Spinal cord (tissue), 10 donors: ENCODE data around the gene BHLHE23. TPM values are rescaled to one million over a fixed set of nuclear protein-coding genes. Genes with fewer than 3 reads are reported as not detected.

Experiments used
- DNase-seq, 6 donors: peaks; one replicate each; pipeline versions ENCODE4 v3.0.0 to v3.0.0-alpha.2; 2013 to 2015; ENCODE audit warnings: low spot score in 6 of 6, low read depth in 4 of 6
- H3K27ac ChIP-seq: one replicate; pipeline ENCODE4 v1.5.1; 2013; ENCODE audit warnings: low read depth, low read length, control low read depth
- H3K27me3 ChIP-seq: one replicate; pipeline ENCODE4 v1.6.1; 2013; ENCODE audit warnings: low read length; ENCODE audit not compliant: control insufficient read depth, insufficient read depth
- H3K36me3 ChIP-seq: one replicate; pipeline ENCODE4 v1.6.1; 2013; ENCODE audit warnings: low read length; ENCODE audit not compliant: control insufficient read depth, insufficient read depth
- H3K4me1 ChIP-seq: one replicate; pipeline ENCODE4 v1.6.1; 2013; ENCODE audit warnings: low read length; ENCODE audit not compliant: control insufficient read depth, insufficient read depth
- H3K4me3 ChIP-seq: one replicate; pipeline ENCODE4 v1.5.1; 2013; ENCODE audit warnings: low read depth, low read length, control low read depth
- H3K9me3 ChIP-seq: one replicate; pipeline ENCODE4 v1.6.1; 2013; ENCODE audit warnings: low read length; ENCODE audit not compliant: control insufficient read depth, insufficient read depth
- WGBS: methylation state at CpG from one replicate; pipeline ENCODE4 v1.1.5; 2013; ENCODE audit warnings: missing lambda C conversion rate; ENCODE audit not compliant: insufficient coverage; 5-methylcytosine and 5-hydroxymethylcytosine counted together
- polyA plus RNA-seq, 2 donors: library from polyadenylated mRNA; unstranded; fragments of 120-200 nt; gene quantifications; one replicate each; pipeline ENCODE4 v1.2.1, GENCODE V29; 2013; ENCODE audit not compliant: insufficient read length in 2 of 2
- total RNA-seq, 2 donors: library from RNA; depleted of rRNA in 1 of 2; stranded (reverse); fragments of 120-200 nt in 1 of 2; fragments of >200 nt in 1 of 2; gene quantifications; one replicate each; pipeline versions ENCODE4 v1.2.3 to v1.2.4, GENCODE V29; 2013 to 2014
- donor health status: healthy.

Gene BHLHE23
- total and polyA plus RNA-seq, 4 donors: not detected

DNA sequence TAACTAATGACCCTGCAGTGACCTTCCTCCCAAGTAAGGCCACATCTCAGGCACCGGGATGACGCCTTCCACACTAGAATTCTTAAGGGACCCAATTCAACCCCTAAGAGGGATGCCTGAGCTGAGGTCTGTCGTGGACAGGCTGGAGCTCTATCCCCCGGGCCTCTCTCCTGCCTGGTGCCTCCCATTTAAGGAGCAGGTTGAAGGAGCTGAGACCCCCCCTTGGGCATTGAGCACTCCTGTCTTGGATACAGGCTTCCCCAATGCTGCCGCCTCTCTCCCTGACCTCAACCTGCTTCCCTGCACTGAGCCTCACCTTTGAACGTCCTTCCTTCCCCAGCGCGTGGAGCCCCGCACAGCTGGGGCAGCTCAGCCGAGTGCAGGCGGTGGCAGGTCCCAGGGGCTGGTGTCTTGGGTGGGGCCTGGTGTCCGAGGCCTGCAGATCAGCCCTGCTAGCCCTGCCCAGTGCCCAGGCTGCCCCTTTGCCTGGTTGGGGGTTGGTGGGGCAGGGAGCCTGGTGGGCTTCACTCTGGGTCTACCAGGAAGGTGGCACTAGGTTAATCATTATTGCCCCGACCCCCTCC is 19.9 kb upstream of the BHLHE23 start:
- Histone ChIP-seq H3K4me1 (peaks cover 23% of the 10 kb centered on the region), H3K27me3 (peaks cover 83% of the 10 kb centered on the region), H3K27ac (no peak overlapping the region), H3K36me3 (no peaks in the 10 kb centered on the region), H3K4me3 (no peak overlapping the region), H3K9me3 (no peaks in the 10 kb centered on the region)
- no peak for DNase-seq
- WGBS: 90% methylated on average over 10 of the region's 13 CpGs

DNA sequence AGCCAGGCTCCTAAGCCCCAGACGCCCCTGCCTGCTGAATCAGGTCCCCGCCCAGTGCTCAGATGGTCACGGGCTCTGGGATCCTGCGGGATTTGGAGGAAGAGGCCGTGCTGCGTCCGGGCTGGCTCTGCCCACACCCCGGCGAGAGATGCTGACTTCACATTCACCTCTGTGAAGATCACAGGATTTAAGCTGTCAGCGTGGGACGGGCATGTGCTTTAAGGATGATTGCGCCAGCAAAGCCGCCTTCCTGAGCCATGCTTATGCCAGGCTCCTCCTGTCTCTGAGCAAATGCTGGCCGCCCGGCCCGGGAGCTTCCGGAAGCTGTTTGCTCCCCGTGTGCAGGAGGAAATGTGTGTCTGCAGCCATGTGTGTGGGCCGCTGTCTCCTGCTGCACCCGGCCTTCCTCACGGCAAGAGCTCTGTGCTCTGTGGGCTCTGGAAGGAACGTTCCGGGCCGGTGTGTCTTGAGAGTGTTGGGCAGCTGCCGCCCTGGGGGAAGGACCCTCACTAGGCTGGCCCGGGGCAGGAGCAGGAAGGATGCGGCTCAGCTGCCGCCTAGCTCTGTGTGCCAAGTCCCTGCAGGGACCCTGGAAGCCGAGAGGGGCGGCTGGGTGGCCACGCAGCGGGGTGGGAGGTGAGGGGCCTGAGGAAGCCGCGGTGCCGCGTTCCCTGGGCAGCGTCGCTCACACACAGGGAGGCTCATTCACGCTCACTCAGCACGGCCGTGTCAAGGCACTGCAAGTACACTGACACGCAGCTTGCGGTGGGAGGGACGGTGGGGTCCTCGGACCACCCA is 19.0 kb upstream of the BHLHE23 start:
- Histone ChIP-seq H3K27me3 (peaks cover 77% of the 10 kb centered on the region), H3K9me3 (no peaks in the 10 kb centered on the region), H3K4me1 (peaks cover 23% of the 10 kb centered on the region), H3K27ac (no peak overlapping the region), H3K4me3 (no peak overlapping the region), H3K36me3 (no peaks in the 10 kb centered on the region)
- DNase-seq: peak in 1 of 6 donors; percentile 14
- 48% methylated on average over 45 of the region's 45 CpGs for WGBS

DNA sequence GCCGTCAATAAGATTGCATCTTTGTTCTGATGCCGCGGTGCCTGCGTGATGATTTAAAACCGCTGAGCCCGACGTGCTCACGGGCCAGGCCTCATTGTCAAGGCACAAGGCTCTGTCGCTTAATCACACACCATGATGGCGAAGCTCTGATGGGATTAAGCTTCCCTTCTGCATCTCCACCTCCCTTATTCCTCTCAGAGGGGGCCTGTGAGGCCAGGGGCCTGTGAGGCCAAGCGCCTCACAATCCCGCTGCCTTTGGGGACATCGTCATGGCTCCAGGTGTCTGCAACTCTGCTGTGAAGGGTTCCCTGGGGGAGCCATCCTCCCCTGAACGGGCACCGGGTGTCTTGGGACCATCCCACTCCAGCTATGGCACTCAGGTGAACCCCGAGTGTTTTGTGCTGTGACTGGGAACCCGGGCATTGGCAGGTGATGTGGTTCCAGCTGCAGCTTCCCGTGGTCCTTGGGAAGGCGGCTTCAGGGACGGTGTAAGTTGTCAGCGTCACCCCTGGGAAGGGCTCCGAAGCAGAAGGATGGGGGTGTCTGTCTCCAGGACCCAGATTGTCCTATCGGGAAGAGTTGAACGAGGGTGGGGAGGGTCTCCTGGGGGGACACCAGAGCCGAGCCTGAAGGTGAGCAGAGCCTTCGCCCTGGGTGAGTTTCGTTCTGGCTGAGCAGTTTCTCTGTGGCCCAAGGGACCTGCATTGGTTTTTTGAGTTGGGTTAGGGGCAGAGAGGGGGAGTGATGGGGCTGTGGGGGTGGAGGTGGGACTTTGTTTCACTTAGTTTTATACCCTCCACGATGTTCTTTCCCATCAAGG is 18.0 kb upstream of the BHLHE23 start:
- 70% methylated on average over 25 of the region's 28 CpGs for WGBS

DNA sequence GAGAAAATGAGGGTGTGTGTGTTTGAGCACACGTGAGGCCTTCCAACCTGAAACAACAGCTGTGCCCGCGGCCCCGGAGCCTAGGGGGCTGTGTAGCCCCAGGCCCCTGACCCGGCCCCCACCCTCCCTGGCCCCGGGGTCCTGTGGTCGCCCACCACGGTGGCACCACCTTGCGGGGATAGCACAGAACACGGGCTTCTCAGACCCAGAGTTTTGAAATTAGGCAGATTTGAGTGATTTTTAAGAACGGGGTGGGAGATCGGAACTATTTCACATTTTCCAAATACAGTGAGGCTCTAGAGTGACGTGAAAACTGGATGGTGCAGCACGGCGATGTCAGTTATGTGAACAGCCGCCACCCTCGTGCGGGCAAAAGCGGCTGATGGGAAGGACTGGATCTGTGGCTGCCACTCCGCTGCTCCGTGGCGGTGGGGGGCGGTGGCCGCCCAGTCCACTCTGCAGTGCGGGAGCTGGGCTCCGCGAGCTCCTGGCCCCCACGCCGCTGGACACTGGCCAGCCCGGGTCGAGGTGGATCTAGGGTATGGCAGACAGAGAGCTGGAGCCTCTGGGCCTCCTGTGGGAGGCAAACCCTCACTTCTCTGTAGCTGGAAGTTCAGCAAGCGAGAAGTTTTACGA is 17.3 kb upstream of the BHLHE23 start:
- Histone ChIP-seq H3K4me1 (peaks cover 19% of the 10 kb centered on the region), H3K27me3 (peaks cover 65% of the 10 kb centered on the region), H3K36me3 (no peaks in the 10 kb centered on the region), H3K9me3 (no peaks in the 10 kb centered on the region), H3K4me3 (no peak overlapping the region), H3K27ac (no peak overlapping the region)
- 75% methylated on average over 33 of the region's 33 CpGs for WGBS
- DNase-seq: no peak

More for the DNA sequence above, 18.0 kb upstream of the BHLHE23 start:
- H3K27me3 ChIP-seq: peaks cover 71% of the 10 kb centered on the region
- DNase-seq: no peak
- peaks cover 21% of the 10 kb centered on the region for H3K4me1 ChIP-seq
- no peak overlapping the region for H3K27ac ChIP-seq
- H3K36me3 ChIP-seq: no peaks in the 10 kb centered on the region
- H3K9me3 ChIP-seq: no peaks in the 10 kb centered on the region
- no peak overlapping the region for H3K4me3 ChIP-seq

DNA sequence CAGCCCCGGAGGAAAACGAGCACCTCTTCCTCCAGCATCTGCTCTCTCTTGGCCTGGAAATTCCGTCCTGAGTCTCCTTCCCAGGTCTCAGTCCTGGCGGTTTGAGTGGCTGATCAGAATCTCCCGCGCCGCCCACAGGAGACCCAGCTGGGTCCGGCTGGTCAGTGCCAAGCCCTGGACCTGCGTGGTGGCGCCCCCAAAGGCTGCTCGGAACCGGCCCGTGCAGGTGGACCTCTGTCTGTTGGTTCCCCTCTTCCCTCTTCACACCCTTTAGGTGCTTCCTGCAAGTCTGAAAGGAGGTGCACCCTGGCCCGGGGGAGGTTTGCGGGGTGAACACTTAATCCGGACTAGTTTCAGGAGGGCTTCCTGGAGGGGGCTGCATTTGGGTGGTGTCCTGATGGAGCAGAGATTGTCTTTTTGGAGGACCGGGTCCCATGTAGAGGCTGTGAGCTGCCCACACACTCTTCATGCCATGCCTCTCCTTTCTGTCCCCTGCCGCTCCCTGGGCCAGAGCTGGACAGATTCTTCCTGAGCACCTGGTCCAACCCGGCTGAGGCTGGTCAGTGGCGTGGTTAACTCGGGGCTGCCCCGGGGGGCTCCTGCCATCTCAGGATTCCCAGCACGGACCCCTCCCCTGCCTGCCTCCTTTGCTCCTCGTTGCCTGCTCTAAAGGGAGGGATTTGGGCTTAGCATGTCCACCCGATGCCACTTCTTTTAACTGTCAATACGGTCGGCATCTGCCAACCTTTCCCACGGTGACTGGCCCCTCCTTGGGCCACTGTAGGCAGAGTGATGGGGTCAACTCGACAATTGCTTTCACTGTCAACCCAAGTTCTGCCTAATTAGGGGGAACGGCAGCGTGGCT is 16.5 kb upstream of the BHLHE23 start:
- Histone ChIP-seq H3K36me3 (no peaks in the 10 kb centered on the region), H3K27ac (no peak overlapping the region), H3K4me3 (no peak overlapping the region), H3K9me3 (no peaks in the 10 kb centered on the region), H3K27me3 (peaks cover 61% of the 10 kb centered on the region), H3K4me1 (peaks cover 15% of the 10 kb centered on the region)
- DNase-seq: no peak
- WGBS: 72% methylated on average over 25 of the region's 31 CpGs

DNA sequence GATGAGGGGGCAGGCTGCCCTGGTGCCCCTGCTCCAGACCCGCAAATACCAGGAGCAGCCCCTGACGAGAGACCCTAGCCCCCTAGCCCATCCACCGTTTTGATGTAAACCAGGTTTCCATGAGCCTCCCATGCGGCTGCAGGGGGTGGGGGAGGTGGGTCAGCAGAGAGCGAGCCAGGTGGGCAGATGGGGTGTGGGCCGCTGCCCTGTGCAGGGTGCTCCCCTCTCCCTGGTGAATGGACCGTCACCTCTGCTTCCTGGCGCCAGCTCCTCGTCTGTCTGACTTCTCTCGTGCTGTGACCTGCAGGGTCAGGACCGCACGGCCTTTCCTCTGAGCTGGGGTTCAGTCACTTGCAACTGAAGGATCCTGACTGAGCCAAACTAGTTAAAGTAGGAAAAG is 15.7 kb upstream of the BHLHE23 start:
- H3K36me3 ChIP-seq: no peaks in the 10 kb centered on the region
- H3K9me3 ChIP-seq: no peaks in the 10 kb centered on the region
- DNase-seq: no peak
- no peak overlapping the region for H3K4me3 ChIP-seq
- H3K4me1 ChIP-seq: peaks cover 11% of the 10 kb centered on the region
- no peak overlapping the region for H3K27ac ChIP-seq
- 78% methylated on average over 9 of the region's 12 CpGs for WGBS
- H3K27me3 ChIP-seq: peaks cover 54% of the 10 kb centered on the region

DNA sequence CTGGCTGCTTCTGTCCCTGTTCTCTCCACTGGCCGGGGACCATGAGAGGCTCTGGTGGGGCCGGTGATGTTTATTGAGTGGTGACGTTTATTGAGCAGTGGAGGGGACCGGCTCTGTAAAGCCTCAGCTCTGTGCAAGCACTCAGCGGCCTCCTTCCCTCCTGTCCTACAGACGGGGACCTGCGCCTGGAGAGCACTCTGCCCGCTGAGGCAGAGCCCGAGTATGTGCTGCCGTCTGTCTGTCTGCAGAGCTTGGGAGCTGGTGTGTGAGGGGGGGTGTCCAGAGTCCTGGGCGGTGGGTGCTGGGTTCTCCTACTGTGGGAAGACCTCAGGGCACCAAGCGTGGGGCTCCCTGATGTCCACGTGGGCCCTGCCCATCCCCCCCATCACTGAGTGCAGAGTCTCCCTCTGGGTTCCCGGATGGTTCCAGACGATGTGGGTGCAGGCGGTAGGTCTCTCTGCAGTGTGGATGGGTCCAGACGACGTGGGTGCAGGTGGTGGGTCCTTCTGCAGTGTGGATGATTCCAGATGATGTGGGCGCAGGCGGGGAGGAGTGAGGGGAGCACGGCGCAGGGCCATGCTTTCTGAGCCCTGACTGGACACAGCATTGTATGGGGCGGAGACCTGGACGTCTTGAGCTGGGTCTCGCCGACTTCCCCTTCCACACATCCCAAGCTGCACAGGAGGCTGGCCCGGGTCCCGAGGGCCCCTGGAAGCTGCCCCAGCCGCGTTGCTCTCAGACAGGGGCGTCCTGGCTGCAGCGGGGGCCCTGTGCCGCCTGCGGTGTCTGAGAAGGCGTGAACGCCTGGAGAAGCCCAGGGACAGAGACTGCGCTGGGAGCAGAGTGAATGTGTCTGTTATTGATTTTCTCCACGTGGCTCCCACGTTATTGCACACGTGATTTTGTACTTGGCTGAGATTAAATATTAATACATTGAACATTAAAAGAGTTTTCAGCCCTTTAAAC is 14.9 kb upstream of the BHLHE23 start:
- Histone ChIP-seq H3K4me3 (no peak overlapping the region), H3K4me1 (peaks cover 11% of the 10 kb centered on the region), H3K27me3 (peaks cover 45% of the 10 kb centered on the region), H3K36me3 (no peaks in the 10 kb centered on the region), H3K9me3 (no peaks in the 10 kb centered on the region), H3K27ac (no peak overlapping the region)
- WGBS: 74% methylated on average over 30 of the region's 40 CpGs
- no peak for DNase-seq

DNA sequence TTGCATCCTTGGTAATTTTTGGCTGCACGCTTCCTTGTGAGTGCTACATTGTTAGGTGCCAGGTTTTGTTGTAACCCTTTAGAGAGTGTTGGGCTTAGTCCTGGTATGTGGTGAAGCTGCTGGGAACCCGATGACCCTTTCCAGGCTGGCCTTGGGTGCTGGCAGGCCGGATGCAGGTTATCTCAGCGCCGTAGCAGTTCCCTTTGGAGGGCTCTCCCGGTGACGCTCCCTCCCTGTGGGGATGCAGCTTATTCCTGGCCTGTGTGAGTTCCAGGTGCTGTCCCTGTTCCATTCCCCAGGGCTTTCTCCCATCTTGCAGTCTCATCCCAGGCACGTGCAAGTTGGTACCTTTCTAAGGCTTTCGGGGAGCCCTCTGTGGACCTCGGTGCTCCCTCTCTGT is 13.9 kb upstream of the BHLHE23 start:
- no peak for DNase-seq
- Histone ChIP-seq H3K4me1 (peaks cover 4% of the 10 kb centered on the region), H3K27ac (no peak overlapping the region), H3K27me3 (peaks cover 41% of the 10 kb centered on the region), H3K4me3 (no peak overlapping the region), H3K36me3 (no peaks in the 10 kb centered on the region), H3K9me3 (no peaks in the 10 kb centered on the region)
- 90% methylated on average over 10 of the region's 10 CpGs for WGBS
